MM.1S (cell line): ENCODE data around the gene HSBP1L1.

Experiments used
- DNase-seq: peaks from one replicate; pipeline ENCODE4 v3.0.0-alpha.2; 2015
- H2AFZ ChIP-seq: fragments of 300-600 bp; sonication (generic); 2 replicates; pipeline ENCODE4 v1.6.0; 2016; ENCODE audit warnings: antibody characterized with exemption, low read length
- H3F3A ChIP-seq: fragments of 300-600 bp; sonication (generic); 2 replicates; pipeline ENCODE4 v1.6.1; 2016; ENCODE audit warnings: mild to moderate bottlenecking, antibody characterized with exemption, low read length, moderate library complexity, mixed read lengths; ENCODE audit not compliant: insufficient read depth
- H3K27ac ChIP-seq: fragments of 300-600 bp; sonication (generic); 2 replicates; pipeline ENCODE4 v1.5.1; 2016; ENCODE audit warnings: mild to moderate bottlenecking, low read length
- H3K27me3 ChIP-seq: fragments of 300-600 bp; sonication (generic); replicated peaks from 2 replicates; pipeline ENCODE4 v1.6.0; 2016; ENCODE audit warnings: low read length; ENCODE audit not compliant: insufficient read depth
- H3K36me3 ChIP-seq: fragments of 300-600 bp; sonication (generic); replicated peaks from 2 replicates; pipeline ENCODE4 v1.6.1; 2016; ENCODE audit warnings: mild to moderate bottlenecking, low read length, mixed read lengths; ENCODE audit not compliant: insufficient read depth
- H3K4me1 ChIP-seq: fragments of 300-600 bp; sonication (generic); 2 replicates; pipeline ENCODE4 v1.6.1; 2016; ENCODE audit warnings: low read length, mixed read lengths
- H3K4me2 ChIP-seq: fragments of 300-600 bp; sonication (generic); 2 replicates; pipeline ENCODE4 v1.6.0; 2016; ENCODE audit warnings: low read depth, low read length
- H3K4me3 ChIP-seq: fragments of 300-600 bp; sonication (generic); 2 replicates; pipeline ENCODE4 v1.5.1; 2016; ENCODE audit warnings: low read length, mixed read lengths
- H3K79me2 ChIP-seq: fragments of 300-600 bp; sonication (generic); 2 replicates; pipeline ENCODE4 v1.6.1; 2016; ENCODE audit warnings: mixed run types, low read length, mixed read lengths
- H3K9ac ChIP-seq: fragments of 300-600 bp; sonication (generic); 2 replicates; pipeline ENCODE4 v1.6.1; 2016; ENCODE audit warnings: low read length, mixed read lengths
- H3K9me2 ChIP-seq: fragments of 300-600 bp; sonication (generic); replicated peaks from 2 replicates; pipeline ENCODE4 v1.6.1; 2016; ENCODE audit warnings: mild to moderate bottlenecking, low read length, mixed read lengths; ENCODE audit not compliant: insufficient read depth
- H3K9me3 ChIP-seq: fragments of 300-600 bp; sonication (generic); replicated peaks from 2 replicates; pipeline ENCODE4 v1.6.1; 2016; ENCODE audit warnings: mild to moderate bottlenecking, low read length, mixed read lengths; ENCODE audit not compliant: insufficient read depth
- H4K20me1 ChIP-seq: fragments of 300-600 bp; sonication (generic); 2 replicates; pipeline ENCODE4 v1.6.1; 2016; ENCODE audit warnings: mild to moderate bottlenecking, low read length, moderate library complexity, mixed read lengths; ENCODE audit not compliant: insufficient read depth
- CTCF ChIP-seq: fragments of 300-600 bp; sonication (generic); IDR thresholded peaks from 2 replicates; pipeline ENCODE4 v1.5.1; 2016; ENCODE audit warnings: antibody characterized with exemption, low read length, mixed read lengths
- EZH2 ChIP-seq: fragments of 300-600 bp; sonication (generic); optimal IDR thresholded peaks from 2 replicates; pipeline ENCODE3; 2017; ENCODE audit warnings: low read depth, mild to moderate bottlenecking, antibody characterized with exemption, low read length, mixed read lengths
- EZH2phosphoT487 ChIP-seq: fragments of 300-600 bp; sonication (generic); IDR thresholded peaks from 2 replicates; pipeline ENCODE4 v1.6.1; 2018; ENCODE audit warnings: antibody characterized with exemption, low read length

The HSBP1L1 gene

GRCh38 chr18:79982736-79983135 lies 18.3 kb downstream of the HSBP1L1 start:
- Histone ChIP-seq H3K4me1 (no peaks in the 10 kb centered on the region), H3K4me2 (no peak overlapping the region)
- no peak for DNase-seq

GRCh38 chr18:79983253-79983652 lies 18.8 kb downstream of the HSBP1L1 start:
- H3K27me3 ChIP-seq, result no peaks in the 10 kb centered on the region
- H3K4me2 ChIP-seq, result no peak overlapping the region
- H3K4me1 ChIP-seq, result no peaks in the 10 kb centered on the region
- no peak overlapping the region for H3K27ac ChIP-seq
- DNase-seq, result no peak
- H3F3A ChIP-seq, result no peaks in the 10 kb centered on the region
- no peak overlapping the region for H3K9ac ChIP-seq
- H4K20me1 ChIP-seq, result peaks cover 5% of the 10 kb centered on the region; the same call in 1 of the 2 replicates
- H2AFZ ChIP-seq, result no peak overlapping the region
- H3K79me2 ChIP-seq, result peaks cover 100% of the 10 kb centered on the region
- H3K4me3 ChIP-seq, result no peak overlapping the region
- H3K9me2 ChIP-seq, result no peaks in the 10 kb centered on the region
- H3K36me3 ChIP-seq, result peaks cover 15% of the 10 kb centered on the region; the same call in 1 of the 2 replicates
- TF ChIP-seq EZH2, result no peak
- no peak for TF ChIP-seq EZH2phosphoT487
- no peak for TF ChIP-seq CTCF
- no peaks in the 10 kb centered on the region for H3K9me3 ChIP-seq

More at GRCh38 chr18:79982736-79983135, 18.3 kb downstream of the HSBP1L1 start:
- peaks cover 15% of the 10 kb centered on the region; the same call in 1 of the 2 replicates for H3K36me3 ChIP-seq
- H3K27me3 ChIP-seq, result no peaks in the 10 kb centered on the region
- H3K9ac ChIP-seq, result no peak overlapping the region
- H3K9me3 ChIP-seq, result no peaks in the 10 kb centered on the region
- no peak overlapping the region for H2AFZ ChIP-seq
- peaks cover 5% of the 10 kb centered on the region; the same call in 1 of the 2 replicates for H4K20me1 ChIP-seq
- no peak overlapping the region for H3K4me3 ChIP-seq
- peaks cover 100% of the 10 kb centered on the region for H3K79me2 ChIP-seq
- no peaks in the 10 kb centered on the region for H3K9me2 ChIP-seq
- TF ChIP-seq CTCF (no peak), EZH2 (no peak), EZH2phosphoT487 (no peak)
- H3F3A ChIP-seq, result no peaks in the 10 kb centered on the region
- no peak overlapping the region for H3K27ac ChIP-seq

DNA sequence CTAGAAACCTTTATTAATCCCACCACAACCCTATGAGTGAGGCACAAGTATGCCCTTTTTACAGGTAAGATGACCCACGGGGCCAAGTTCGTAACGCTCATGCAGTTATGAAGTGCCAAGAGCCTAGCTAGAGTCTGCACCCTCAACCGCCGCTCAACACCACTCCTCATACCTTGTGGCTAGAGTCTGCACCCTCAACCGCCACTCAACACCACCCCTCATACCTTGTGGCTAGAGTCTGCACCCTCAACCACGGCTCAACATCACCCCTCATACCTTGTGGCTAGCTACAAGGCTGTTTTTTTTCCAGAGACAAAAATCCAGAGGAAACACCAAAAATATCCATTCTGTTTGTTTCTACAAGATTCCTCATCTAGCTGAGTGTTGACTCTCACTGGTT lies 19.4 kb downstream of the HSBP1L1 start:
- H3K4me3 ChIP-seq, result no peak overlapping the region
- no peak for DNase-seq
- peaks cover 15% of the 10 kb centered on the region; the same call in 1 of the 2 replicates for H3K36me3 ChIP-seq
- no peaks in the 10 kb centered on the region for H3K27me3 ChIP-seq
- no peak overlapping the region for H3K9ac ChIP-seq
- H3K9me3 ChIP-seq, result no peaks in the 10 kb centered on the region
- H3K9me2 ChIP-seq, result no peaks in the 10 kb centered on the region
- peaks cover 5% of the 10 kb centered on the region; the same call in 1 of the 2 replicates for H4K20me1 ChIP-seq
- H3K27ac ChIP-seq, result no peak overlapping the region
- H2AFZ ChIP-seq, result no peak overlapping the region
- TF ChIP-seq CTCF (no peak), EZH2phosphoT487 (no peak), EZH2 (no peak)
- H3K79me2 ChIP-seq, result peaks cover 95% of the 10 kb centered on the region
- H3K4me2 ChIP-seq, result no peak overlapping the region
- no peaks in the 10 kb centered on the region for H3K4me1 ChIP-seq
- H3F3A ChIP-seq, result no peaks in the 10 kb centered on the region
